HEK293T (cell line): Measurements from ENCODE around the gene NUDT14.

ENCODE experiments used
- CTCF ChIA-PET: fragments of 350-600 bp; formaldehyde crosslinking; extraction: SDS; loops from one replicate; lab custom pipeline; 2021; ENCODE audit warnings: antibody characterized with exemption, inconsistent platforms; lab: Yijun Ruan, JAX
- POLR2A ChIA-PET: fragments of 350-600 bp; formaldehyde crosslinking; extraction: SDS; loops from one replicate; lab custom pipeline; 2020; ENCODE audit warnings: antibody characterized with exemption, inconsistent platforms; lab: Yijun Ruan, JAX
- DNase-seq: peaks from one replicate; pipeline ENCODE4 v3.0.0; 2012; ENCODE audit warnings: mixed read lengths; ENCODE audit errors: extremely low spot score
- ARNT ChIP-seq: fragments of 450-650 bp; IDR thresholded peaks from 2 replicates; pipeline ENCODE4 v1.6.1; 2017; ENCODE audit warnings: mild to moderate bottlenecking
- BHLHE40 ChIP-seq: fragments of 450-650 bp; IDR thresholded peaks from 2 replicates; pipeline ENCODE4 v1.6.1; 2016; ENCODE audit warnings: mild to moderate bottlenecking, moderate library complexity, borderline replicate concordance
- CTBP1 ChIP-seq: fragments of 450-650 bp; IDR thresholded peaks from 2 replicates; pipeline ENCODE4 v1.6.1; 2016; ENCODE audit warnings: borderline replicate concordance
- ELF4 ChIP-seq: fragments of 450-650 bp; IDR thresholded peaks from 2 replicates; pipeline ENCODE4 v1.6.1; 2017; ENCODE audit warnings: antibody characterized with exemption
- FOXA1 ChIP-seq: fragments of 450-650 bp; IDR thresholded peaks from 2 replicates; pipeline ENCODE4 v1.6.1; 2016; ENCODE audit warnings: mild to moderate bottlenecking
- FOXK2 ChIP-seq: fragments of 450-650 bp; IDR thresholded peaks from 2 replicates; pipeline ENCODE4 v1.6.1; 2016; ENCODE audit warnings: mild to moderate bottlenecking
- FOXM1 ChIP-seq: fragments of 450-650 bp; IDR thresholded peaks from 2 replicates; pipeline ENCODE4 v1.6.1; 2017; ENCODE audit warnings: mild to moderate bottlenecking, borderline replicate concordance
- HDGF ChIP-seq: fragments of 450-650 bp; IDR thresholded peaks from 2 replicates; pipeline ENCODE4 v1.6.1; 2017; ENCODE audit warnings: antibody characterized with exemption, borderline replicate concordance
- L3MBTL2 ChIP-seq: fragments of 450-650 bp; conservative IDR thresholded peaks from 2 replicates; pipeline ENCODE4 v1.6.1; 2016; ENCODE audit warnings: mild to moderate bottlenecking
- LEF1 ChIP-seq: fragments of 450-650 bp; IDR thresholded peaks from 2 replicates; pipeline ENCODE4 v1.6.1; 2017; ENCODE audit warnings: mild to moderate bottlenecking, borderline replicate concordance
- NFRKB ChIP-seq: fragments of 450-650 bp; IDR thresholded peaks from 2 replicates; pipeline ENCODE4 v1.6.1; 2016; ENCODE audit warnings: mild to moderate bottlenecking, moderate library complexity
- SP1 ChIP-seq: fragments of 450-650 bp; IDR thresholded peaks from 2 replicates; pipeline ENCODE4 v1.6.1; 2017
- SUZ12 ChIP-seq: fragments of 450-650 bp; IDR thresholded peaks from 2 replicates; pipeline ENCODE4 v1.6.1; 2016; ENCODE audit warnings: mild to moderate bottlenecking
- TARDBP ChIP-seq: fragments of 450-650 bp; IDR thresholded peaks from 2 replicates; pipeline ENCODE4 v1.6.1; 2016
- ZNF384 ChIP-seq: fragments of 450-650 bp; IDR thresholded peaks from 2 replicates; pipeline ENCODE4 v1.6.1; 2016
- TF ChIP-seq, protein P1 (sequence below): fragments of 450-650 bp; IDR thresholded peaks from 2 replicates; pipeline ENCODE4 v1.6.1; 2016

NUDT14 gene

DNA sequence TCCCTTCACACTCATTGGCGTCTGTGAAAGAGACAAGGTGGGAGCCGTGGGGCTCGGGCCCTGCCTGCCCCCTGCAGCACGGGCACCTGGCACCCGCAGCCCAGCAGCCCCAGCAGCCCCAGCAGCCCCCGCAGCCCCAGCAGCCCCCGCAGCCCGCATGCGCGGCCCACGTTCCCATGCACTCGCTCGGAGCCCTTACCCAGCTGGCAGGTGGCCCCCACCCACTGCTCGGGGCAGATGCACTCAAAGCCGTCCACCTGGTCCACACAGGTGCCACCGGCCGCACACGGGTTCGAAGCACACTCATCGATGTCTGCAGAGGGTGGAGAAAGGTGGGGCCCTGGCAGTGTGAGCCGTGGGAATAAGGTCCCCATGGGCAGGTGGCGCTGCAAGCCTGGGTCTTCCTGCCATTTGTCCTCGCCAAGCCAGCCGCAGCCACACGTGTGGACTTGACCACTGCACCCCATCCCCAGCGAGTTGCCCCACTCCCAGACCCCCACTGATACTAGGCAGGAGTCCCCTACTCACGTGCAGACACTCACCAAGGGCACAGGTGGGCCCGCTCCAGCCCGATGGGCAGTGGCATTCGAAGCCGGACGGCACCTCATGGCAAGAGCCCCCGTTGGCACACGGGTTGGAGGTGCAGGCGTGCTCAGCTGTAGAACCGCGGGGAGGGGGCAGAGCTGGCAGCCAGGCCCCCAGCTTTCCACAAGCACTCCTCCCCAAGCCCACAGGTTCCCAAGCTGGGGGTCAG lies 29.9 kb downstream of the NUDT14 start:
- no peak for DNase-seq
- ChIA-PET CTCF (interaction anchor here (0.6 kb wide), 1 partner anchor 116 kb away, joined by 3 read pairs; no protein-coding TSS in a partner anchor), POLR2A (no interaction called here)
- TF ChIP-seq FOXK2 (no peak), HDGF (no peak), LEF1 (no peak), NFRKB (no peak), ARNT (no peak), TARDBP (no peak), ELF4 (no peak), FOXA1 (no peak), BHLHE40 (no peak), SUZ12 (no peak), ZNF384 (no peak), L3MBTL2 (no peak), FOXM1 (no peak), CTBP1 (no peak), SP1 (no peak)
- TF ChIP-seq, protein P1, sequence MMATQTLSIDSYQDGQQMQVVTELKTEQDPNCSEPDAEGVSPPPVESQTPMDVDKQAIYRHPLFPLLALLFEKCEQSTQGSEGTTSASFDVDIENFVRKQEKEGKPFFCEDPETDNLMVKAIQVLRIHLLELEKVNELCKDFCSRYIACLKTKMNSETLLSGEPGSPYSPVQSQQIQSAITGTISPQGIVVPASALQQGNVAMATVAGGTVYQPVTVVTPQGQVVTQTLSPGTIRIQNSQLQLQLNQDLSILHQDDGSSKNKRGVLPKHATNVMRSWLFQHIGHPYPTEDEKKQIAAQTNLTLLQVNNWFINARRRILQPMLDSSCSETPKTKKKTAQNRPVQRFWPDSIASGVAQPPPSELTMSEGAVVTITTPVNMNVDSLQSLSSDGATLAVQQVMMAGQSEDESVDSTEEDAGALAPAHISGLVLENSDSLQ, result no peak

GRCh38 chr14:105150368-105151083 lies 30.6 kb downstream of the NUDT14 start:
- TF ChIP-seq NFRKB (no peak), SP1 (no peak), ARNT (no peak), L3MBTL2 (no peak), LEF1 (no peak), ZNF384 (no peak), CTBP1 (no peak), HDGF (no peak), TARDBP (no peak), FOXA1 (no peak), ELF4 (no peak), FOXM1 (no peak), BHLHE40 (no peak), SUZ12 (no peak), FOXK2 (no peak)
- TF ChIP-seq, protein P1, result no peak
- no peak for DNase-seq
- ChIA-PET CTCF (no interaction called here), POLR2A (no interaction called here)

DNA sequence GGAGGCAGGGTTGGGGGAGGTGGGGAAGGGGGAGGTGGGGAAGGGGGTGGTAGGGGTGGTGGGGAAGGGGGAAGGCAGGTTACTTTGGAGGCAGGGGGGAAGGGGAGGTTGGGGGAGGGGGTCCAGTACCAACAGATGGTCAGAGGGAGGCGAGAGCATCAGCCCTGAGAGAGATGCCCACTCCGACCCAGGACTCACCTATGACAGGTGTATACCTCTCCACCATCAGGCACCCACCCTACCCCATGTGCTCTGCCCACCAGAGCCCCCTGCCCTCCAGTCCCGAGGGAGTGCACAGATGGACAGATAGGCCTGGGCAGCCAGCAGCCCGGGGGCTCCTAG lies 31.1 kb downstream of the NUDT14 start:
- DNase-seq, result no peak

GRCh38 chr14:105149146-105149781 lies 31.8 kb downstream of the NUDT14 start:
- DNase-seq, result no peak
- ChIA-PET CTCF (no interaction called here), POLR2A (no interaction called here)
- TF ChIP-seq SP1, result no peak
- TF ChIP-seq CTBP1, result no peak
- no peak for TF ChIP-seq HDGF
- TF ChIP-seq ELF4, result no peak
- TF ChIP-seq, protein P1, result no peak

More for the DNA sequence above, 31.1 kb downstream of the NUDT14 start:
- ChIA-PET CTCF (no interaction called here), POLR2A (no interaction called here)
- TF ChIP-seq FOXK2 (no peak), CTBP1 (no peak), L3MBTL2 (no peak), ARNT (no peak), FOXA1 (no peak), HDGF (no peak), ELF4 (no peak), SP1 (no peak), SUZ12 (no peak), BHLHE40 (no peak), NFRKB (no peak), FOXM1 (no peak), ZNF384 (no peak), LEF1 (no peak), TARDBP (no peak)
- TF ChIP-seq, protein P1, result no peak
